HepG2 (cell line): ENCODE results near the gene PTCRA. TPM values are rescaled to one million over a fixed set of nuclear protein-coding genes. Genes with fewer than 3 reads are reported as not detected.

Source experiments
- AHR ChIP-seq: IDR thresholded peaks from 2 replicates; pipeline ENCODE4 v1.6.1; 2018; ENCODE audit warnings: missing genetic modification reagents, missing compliant biosample characterization
- CBFB ChIP-seq: sonication (generic); formaldehyde crosslinking; IDR thresholded peaks from 2 replicates; pipeline ENCODE4 v1.4.0; 2020; ENCODE audit warnings: missing genetic modification reagents
- CBX5 ChIP-seq: sonication (generic); formaldehyde crosslinking; IDR thresholded peaks from 2 replicates; pipeline ENCODE4 v1.4.0; 2020; ENCODE audit warnings: missing genetic modification reagents, borderline replicate concordance
- CEBPZ ChIP-seq: IDR thresholded peaks from 2 replicates; pipeline ENCODE4 v1.6.1; 2012; ENCODE audit warnings: low read length, improper control_type of control experiment
- CENPBD1 ChIP-seq: sonication (generic); formaldehyde crosslinking; IDR thresholded peaks from 2 replicates; pipeline ENCODE4 v1.8.0; 2022; ENCODE audit warnings: missing genetic modification reagents, low read depth, mild to moderate bottlenecking, borderline replicate concordance
- CREB3 ChIP-seq: sonication (generic); formaldehyde crosslinking; IDR thresholded peaks from 2 replicates; pipeline ENCODE4 v1.5.0; 2020; ENCODE audit warnings: missing genetic modification reagents
- DPF2 ChIP-seq: sonication (generic); formaldehyde crosslinking; IDR thresholded peaks from 2 replicates; pipeline ENCODE4 v1.4.0; 2020; ENCODE audit warnings: mild to moderate bottlenecking, low read depth, missing genetic modification reagents, borderline replicate concordance
- GATAD1 ChIP-seq: IDR thresholded peaks from 2 replicates; pipeline ENCODE4 v1.6.1; 2016; ENCODE audit warnings: missing genetic modification reagents, missing compliant biosample characterization
- HNF1A ChIP-seq, 2 experiments: sonication (generic) in 1 of 2; formaldehyde crosslinking in 1 of 2; IDR thresholded peaks; 2 replicates each; pipeline versions ENCODE4 v1.4.0 to v1.6.1; 2016 to 2020; ENCODE audit warnings: borderline replicate concordance in 1 of 2, low read depth in 1 of 2, mild to moderate bottlenecking in 1 of 2, missing genetic modification reagents in 1 of 2
- KLF13 ChIP-seq: sonication (generic); formaldehyde crosslinking; IDR thresholded peaks from 2 replicates; pipeline ENCODE4 v1.4.0; 2020; ENCODE audit warnings: mild to moderate bottlenecking, missing genetic modification reagents
- RBM22 ChIP-seq: fragments of 200-400 bp; formaldehyde crosslinking; optimal IDR thresholded peaks from 2 replicates; pipeline ENCODE3; 2017; ENCODE audit warnings: mild to moderate bottlenecking, low read length, moderate library complexity
- REPIN1 ChIP-seq: sonication (generic); formaldehyde crosslinking; IDR thresholded peaks from 2 replicates; pipeline ENCODE4 v1.8.0; 2022; ENCODE audit warnings: missing genetic modification reagents, low read depth, mild to moderate bottlenecking, borderline replicate concordance
- RFX3 ChIP-seq: IDR thresholded peaks from 2 replicates; pipeline ENCODE4 v1.6.1; 2016; ENCODE audit warnings: missing biosample characterization, missing genetic modification reagents
- SMAD9 ChIP-seq: sonication (generic); formaldehyde crosslinking; IDR thresholded peaks from 2 replicates; pipeline ENCODE4 v1.5.1; 2020; ENCODE audit warnings: mild to moderate bottlenecking, missing genetic modification reagents
- TCF7 ChIP-seq: sonication (generic); IDR thresholded peaks from 2 replicates; pipeline ENCODE4 v1.6.1; 2016; ENCODE audit warnings: antibody characterized with exemption, low read depth
- TERF1 ChIP-seq: sonication (generic); formaldehyde crosslinking; IDR thresholded peaks from 2 replicates; pipeline ENCODE4 v1.8.0; 2022; ENCODE audit warnings: mild to moderate bottlenecking, missing genetic modification reagents, moderate library complexity
- TMF1 ChIP-seq: sonication (generic); formaldehyde crosslinking; IDR thresholded peaks from 2 replicates; pipeline ENCODE4 v1.8.1; 2022; ENCODE audit warnings: low read depth, missing genetic modification reagents
- ZNF232 ChIP-seq: sonication (generic); formaldehyde crosslinking; IDR thresholded peaks from 2 replicates; pipeline ENCODE4 v1.4.0; 2020; ENCODE audit warnings: missing genetic modification reagents, borderline replicate concordance
- polyA plus RNA-seq, 8 experiments: library from polyadenylated mRNA; depleted of rRNA in 3 of 8; stranded (reverse) in 7 of 8; unstranded in 1 of 8; fragments of >200 nt; fragmentation: Illumina TruSeq in 4 of 8; extraction: Trizol in 4 of 8; gene quantifications; 2 replicates each; pipeline versions ENCODE4 v1.2.1 to v1.2.3, GENCODE V29; 2011 to 2016; ENCODE audit warnings: low read depth in 4 of 8, missing spikeins in 1 of 8, mixed read lengths in 1 of 8; ENCODE audit not compliant: insufficient read depth in 1 of 8
- total RNA-seq, 5 experiments: library from RNA; depleted of rRNA; stranded (reverse); fragments of >200 nt; fragmentation: Illumina TruSeq; extraction: Trizol; gene quantifications; 2 replicates each; pipeline ENCODE4 v1.2.3, GENCODE V29; 2016; ENCODE audit warnings: low read depth in 1 of 5

Gene PTCRA
- total and polyA plus RNA-seq, 2 of the 13 experiments (the other 11 are each of a cell fraction or from before 2014, with no cell fraction given) = not detected

GRCh38 chr6:42938987-42939809 is 23.3 kb downstream of the PTCRA start (continued):
- TF ChIP-seq CENPBD1 (CRISPR knock-in tag) = no peak
- TF ChIP-seq RFX3 (CRISPR knock-in tag) = no peak
- TF ChIP-seq CEBPZ = no peak
- TF ChIP-seq TMF1 (CRISPR knock-in tag) = no peak
- TF ChIP-seq RBM22 = peak; percentile 24
- peak; percentile 78; the same call in 1 of the 2 replicates for TF ChIP-seq CBX5 (CRISPR knock-in tag)
- peak; percentile 34; the same call in 1 of the 2 replicates for TF ChIP-seq GATAD1
- TF ChIP-seq AHR (CRISPR knock-in tag) = no peak; the same call in 1 of the 2 replicates
- peak; percentile 50; the same call in 1 of the 2 replicates for TF ChIP-seq CBFB (CRISPR knock-in tag)
- no peak for TF ChIP-seq HNF1A (IDR thresholded peaks at IDR 0.05; ENCODE audit: low read depth)
- TF ChIP-seq HNF1A (CRISPR knock-in tag; IDR thresholded peaks at IDR 0.05; ENCODE audit: borderline replicate concordance) = no peak; the same call in none of the 2 replicates
- TF ChIP-seq ZNF232 (CRISPR knock-in tag) = no peak; the same call in 1 of the 2 replicates
- TF ChIP-seq DPF2 (CRISPR knock-in tag) = peak; percentile 91
- no peak for TF ChIP-seq CREB3 (CRISPR knock-in tag)
- TF ChIP-seq SMAD9 = no peak
- TF ChIP-seq KLF13 = no peak
- peak; percentile 97 for TF ChIP-seq REPIN1 (CRISPR knock-in tag)
- no peak for TF ChIP-seq TERF1 (CRISPR knock-in tag)
- TF ChIP-seq TCF7 = no peak
